Psoas muscle (tissue), 8 donors: Measurements from ENCODE around the gene EHD2. TPM values are rescaled to one million over a fixed set of nuclear protein-coding genes. Genes with fewer than 3 reads are reported as not detected.
"Not testable (repeated sequence)": the region's sequence is repeated elsewhere in the genome, so short reads cannot be mapped to it uniquely, and the experiment has no call there.

ENCODE experiments used
- ATAC-seq, 4 donors: fragments of 200-7000 bp; cut with Tn5 transposase; one replicate each; pipeline ENCODE4 v1.9.1; 2020; ENCODE audit warnings: moderate library complexity in 3 of 4, mild to moderate bottlenecking in 2 of 4
- DNase-seq, 2 donors: peaks; one replicate each; pipeline ENCODE4 v3.0.0-alpha.2; 2020
- H3K27ac ChIP-seq: fragments of 200-600 bp; one replicate; pipeline ENCODE4 v1.8.0; 2022
- H3K27me3 ChIP-seq, 3 donors: fragments of 200-600 bp in 1 of 3; one replicate each; pipeline versions ENCODE4 v1.6.1 to v1.8.0; 2013 to 2022; ENCODE audit warnings: low read length in 2 of 3, mild to moderate bottlenecking in 2 of 3, moderate library complexity in 1 of 3; ENCODE audit not compliant: insufficient read depth in 3 of 3
- H3K36me3 ChIP-seq, 2 donors: fragments of 200-600 bp in 1 of 2; one replicate each; pipeline versions ENCODE4 v1.6.1 to v1.8.0; 2013 to 2022; ENCODE audit warnings: low read depth in 1 of 2, mild to moderate bottlenecking in 1 of 2, moderate library complexity in 1 of 2; ENCODE audit not compliant: insufficient read depth in 1 of 2
- H3K4me1 ChIP-seq: fragments of 200-600 bp; one replicate; pipeline ENCODE4 v1.8.0; 2022
- H3K4me3 ChIP-seq: fragments of 200-600 bp; one replicate; pipeline ENCODE4 v1.8.0; 2022; ENCODE audit warnings: mild to moderate bottlenecking
- H3K9me3 ChIP-seq: fragments of 200-600 bp; one replicate; pipeline ENCODE4 v1.8.0; 2022
- CTCF ChIP-seq: fragments of 200-600 bp; IDR thresholded peaks from one replicate; pipeline ENCODE4 v1.8.0; 2022; ENCODE audit warnings: antibody characterized with exemption
- WGBS, 3 donors: extraction: QIAGEN DNeasy Blood & Tissue Kit; methylation state at CpG; one replicate each; pipeline versions ENCODE4 v1.1.6 to v1.1.7; 2013; 5-methylcytosine and 5-hydroxymethylcytosine counted together
- intact Hi-C, 2 donors: fragments of 100-400 bp; cut with DNase I; formaldehyde crosslinking; loops; one replicate each; pipeline versions ENCODE4 v1.11.0 to v1.14.2; 2022
- polyA plus RNA-seq, 3 donors: library from polyadenylated mRNA; stranded (reverse); fragments of 200-250 nt; gene quantifications; one replicate each; pipeline ENCODE4 v1.2.3, GENCODE V29; 2013
- total RNA-seq, 4 donors: library from RNA; stranded (reverse); fragmentation: NEBNext Ultra II Directional in 2 of 4; extraction: Animal tissue kit (Norgen Biotek cat#: 25700) in 2 of 4; gene quantifications; one replicate each; pipeline versions ENCODE4 v1.2.1 to v1.2.4, GENCODE V29; 2021 to 2023
- donor health status: healthy with polysubstance abuse.
- donor health status: DM: no; HTN: no; CAD: no; lungs with moderate emphysema.
- donor health status: Bipolar disorder and iron deficiency.
- donor health status: healthy.
- donor health status: DM: yes; HTN: yes; CAD: no.
- donor health status: DM: no; HTN: no; CAD: no.
- donor health status: DM: no; HTN: no; CAD: no.
- donor health status: DM: yes; HTN: yes; CAD: no.

EHD2 gene
- total and polyA plus RNA-seq, 7 donors, result 14.7 to 46.3 (median 27.8) TPM

DNA sequence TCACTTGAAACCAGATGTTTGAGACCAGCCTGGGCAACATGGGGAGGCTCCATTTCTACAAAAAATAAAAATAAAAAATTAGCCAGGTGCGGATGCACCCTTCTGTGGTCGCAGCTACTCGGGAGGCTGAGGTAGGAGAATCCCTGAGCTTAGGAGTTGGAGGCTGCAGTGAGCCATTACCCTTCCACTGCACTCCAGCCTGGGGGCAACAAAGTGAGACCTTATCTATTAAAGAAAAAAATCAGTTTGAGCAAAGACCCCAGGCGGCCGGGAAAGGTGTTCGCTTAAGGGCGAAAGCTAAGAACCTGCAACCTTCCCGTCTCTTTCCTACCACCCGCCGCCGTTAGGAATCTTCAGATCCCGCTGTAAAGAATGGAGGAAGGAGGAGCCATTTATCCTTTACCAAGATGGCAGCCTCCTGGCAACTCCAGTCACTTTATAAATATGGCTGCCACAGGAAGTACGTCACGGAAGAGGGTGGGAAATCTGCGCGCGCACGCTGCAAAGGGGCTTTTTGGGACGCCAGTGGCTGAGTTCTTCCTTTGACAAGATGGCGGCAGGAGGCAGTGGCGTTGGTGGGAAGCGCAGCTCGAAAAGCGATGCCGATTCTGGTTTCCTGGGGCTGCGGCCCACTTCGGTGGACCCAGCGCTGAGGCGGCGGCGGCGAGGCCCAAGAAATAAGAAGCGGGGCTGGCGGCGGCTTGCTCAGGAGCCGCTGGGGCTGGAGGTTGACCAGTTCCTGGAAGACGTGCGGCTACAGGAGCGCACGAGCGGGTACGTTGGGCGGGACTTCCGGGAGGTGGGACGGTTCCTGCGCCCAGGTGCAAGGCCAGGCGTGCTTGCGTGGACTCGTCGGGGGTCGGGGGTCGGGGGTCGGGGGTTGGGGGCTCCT lies 32.0 kb downstream of the EHD2 start, which contains the start of gene NOP53:
Gene NOP53, plus strand, starts transcription at position 537 of the 892 bp plus-strand sequence. Its CDS starts 14 bp downstream, at position 551.
- Histone ChIP-seq H3K9me3 (no peaks in the 10 kb centered on the region), H3K36me3 (peaks cover 0 to 46% of the 10 kb centered on the region in 2 donors), H3K4me3 (peak within 1 kb of the TSS; percentile 92), H3K27me3 (no peaks in the 10 kb centered on the region), H3K4me1 (peaks cover 30% of the 10 kb centered on the region), H3K27ac (peak within 1 kb of the TSS; percentile 98)
- 4% methylated on average over 40 to 53 of the region's 53 CpGs for WGBS, 3 donors
- no peak for TF ChIP-seq CTCF
- peak; percentile 97 to 98 for DNase-seq
- intact Hi-C loops, result loop anchor here in 1 of 2 donors (5.0 kb wide), 1 partner anchor 42 kb away; no protein-coding TSS in a partner anchor
- ATAC-seq, result peak; percentile 84 to 91 (median 86)

DNA sequence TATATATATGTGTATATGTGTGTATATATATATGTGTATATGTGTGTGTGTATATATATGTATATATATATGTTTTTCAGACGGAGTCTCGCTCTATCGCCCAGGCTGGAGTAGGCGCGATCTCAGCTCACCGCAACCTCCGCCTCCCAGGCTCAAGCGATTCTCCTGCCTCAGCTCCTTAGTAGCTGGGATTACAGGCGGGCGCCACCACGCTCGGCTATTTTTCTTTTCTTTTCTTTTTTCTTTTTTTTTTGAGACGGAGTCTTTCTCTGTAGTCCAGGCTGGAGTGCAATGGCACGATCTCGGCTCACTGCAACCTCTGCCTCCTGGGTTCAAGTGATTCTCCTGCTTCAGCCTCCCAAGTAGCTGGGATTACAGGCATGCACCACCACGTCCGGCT lies 32.9 kb downstream of the EHD2 start:
- not testable (repeated sequence) for DNase-seq, ATAC-seq, H3K9me3 ChIP-seq, H3K27me3 ChIP-seq, H3K27ac ChIP-seq
- 63 to 67% (median 64%) methylated on average over 17 of the region's 17 CpGs for WGBS, 3 donors
- H3K4me1 ChIP-seq, result peaks cover 30% of the 10 kb centered on the region
- intact Hi-C loops, result loop anchor here in 1 of 2 donors (5.0 kb wide), 1 partner anchor 41 kb away; no protein-coding TSS in a partner anchor
- peaks cover 4 to 47% of the 10 kb centered on the region in 2 donors for H3K36me3 ChIP-seq
- H3K4me3 ChIP-seq, result peak overlapping the region; percentile 92

- H3K4me1 ChIP-seq, result peaks cover 15% of the 10 kb centered on the region
- H3K27me3 ChIP-seq, result no peaks in the 10 kb centered on the region
- peaks cover 15 to 79% of the 10 kb centered on the region in 2 donors for H3K36me3 ChIP-seq
- no peak for ATAC-seq
- no peak overlapping the region for H3K4me3 ChIP-seq
- 75 to 88% (median 78%) methylated on average over 3 of the region's 3 CpGs for WGBS, 3 donors
- DNase-seq, result no peak
- H3K9me3 ChIP-seq, result no peaks in the 10 kb centered on the region
- no peak for TF ChIP-seq CTCF
- intact Hi-C loops, result loop anchor here in 1 of 2 donors (5.0 kb wide), 1 partner anchor 38 kb away; no protein-coding TSS in a partner anchor
- H3K27ac ChIP-seq, result no peak overlapping the region
Observed at GRCh38 chr19:47749326-47749725, 36.1 kb downstream of the EHD2 start.

- 90 to 94% (median 91%) methylated on average over 14 to 18 of the region's 18 CpGs for WGBS, 3 donors
- DNase-seq, result no peak
Observed at GRCh38 chr19:47750752-47751151, 37.5 kb downstream of the EHD2 start.

More at GRCh38 chr19:47750752-47751151, 37.5 kb downstream of the EHD2 start:
- intact Hi-C loops, result no loop called here
- TF ChIP-seq CTCF, result no peak
- H3K36me3 ChIP-seq, result peaks cover 15 to 93% of the 10 kb centered on the region in 2 donors
- no peak for ATAC-seq
- no peak overlapping the region for H3K4me3 ChIP-seq
- H3K4me1 ChIP-seq, result peaks cover 10% of the 10 kb centered on the region
- H3K27ac ChIP-seq, result no peak overlapping the region
- no peaks in the 10 kb centered on the region for H3K27me3 ChIP-seq
- no peaks in the 10 kb centered on the region for H3K9me3 ChIP-seq
